ENCODE data around the gene LONRF2.

Gene LONRF2

DNA sequence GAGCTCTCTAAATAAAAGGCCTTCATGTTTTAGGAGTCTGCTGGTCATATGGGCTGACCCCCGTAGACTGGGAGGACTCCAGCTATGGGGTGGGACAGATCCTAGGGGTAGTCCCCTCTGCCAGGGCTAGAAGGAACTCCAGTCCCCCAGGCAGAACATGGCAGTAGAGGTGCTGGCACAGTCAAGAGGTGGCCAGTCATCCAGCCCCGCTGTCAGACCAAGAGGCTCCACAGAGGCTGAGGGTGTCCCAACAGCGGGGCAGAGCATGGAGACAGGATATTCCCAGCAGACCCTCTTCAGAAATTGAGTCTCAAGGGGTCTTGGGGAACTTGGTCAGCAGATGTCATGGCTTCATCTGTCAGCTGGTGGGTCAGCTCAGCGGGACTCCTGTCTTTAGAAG, 76.6 kb downstream of the LONRF2 start:
- no peaks in the 10 kb centered on the region for H3K36me3 ChIP-seq (replicated peaks)
- no peak overlapping the region for H3K4me3 ChIP-seq (ENCODE audit: low read depth, low read length)
- H3K27me3 ChIP-seq (replicated peaks) = no peaks in the 10 kb centered on the region
- no peak for TF ChIP-seq CTCF (IDR thresholded peaks at IDR 0.05; ENCODE audit: low read depth, low read length, missing control alignments)
- DNase-seq = no peak
- H3K27ac ChIP-seq = no peak overlapping the region
- in situ Hi-C loops (cut with HindIII; ENCODE audit: low pct_ligation_motif_present, low sequenced_read_pairs) = no loop called here

DNA sequence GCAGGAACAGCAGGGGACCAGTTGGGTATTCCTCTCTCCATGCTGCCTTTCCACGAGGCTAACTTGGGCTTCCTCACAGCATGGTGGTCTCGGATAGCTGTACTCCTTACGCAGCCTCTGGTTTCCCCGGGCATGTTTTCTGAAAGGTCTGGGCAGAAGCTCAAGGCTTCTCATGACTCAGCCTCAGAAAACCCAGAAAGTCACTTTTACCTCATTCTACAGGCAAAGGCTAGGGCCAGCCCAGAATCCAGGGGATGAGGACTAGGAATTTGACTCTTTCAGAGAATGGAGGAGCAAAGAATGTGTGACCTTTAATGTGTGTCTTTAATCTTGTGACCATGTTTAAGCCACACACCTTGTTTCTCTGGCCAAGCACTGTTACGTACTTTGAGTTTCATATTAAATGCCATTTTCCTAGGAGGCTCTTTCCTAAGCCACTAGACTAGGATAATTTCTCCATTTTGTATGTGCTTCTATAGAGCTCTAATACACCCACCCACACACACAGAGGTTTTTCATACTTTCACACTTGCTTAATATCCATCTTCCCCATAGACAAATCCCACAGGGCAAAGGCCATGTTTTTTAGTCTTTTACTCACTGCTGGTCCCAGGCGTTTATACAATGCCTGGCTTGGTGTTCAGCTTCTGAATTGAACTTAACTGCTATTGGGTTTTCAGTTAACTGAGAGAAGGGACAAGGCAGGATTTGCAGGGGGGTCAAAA, 77.3 kb downstream of the LONRF2 start:
- no peak overlapping the region for H3K27ac ChIP-seq
- TF ChIP-seq CTCF (IDR thresholded peaks at IDR 0.05; ENCODE audit: low read depth, low read length, missing control alignments) = no peak
- DNase-seq = peak; percentile 55
- H3K27me3 ChIP-seq (replicated peaks) = no peaks in the 10 kb centered on the region
- in situ Hi-C loops (cut with HindIII; ENCODE audit: low pct_ligation_motif_present, low sequenced_read_pairs) = no loop called here
- no peak overlapping the region for H3K4me3 ChIP-seq (ENCODE audit: low read depth, low read length)
- no peaks in the 10 kb centered on the region for H3K36me3 ChIP-seq (replicated peaks)

DNA sequence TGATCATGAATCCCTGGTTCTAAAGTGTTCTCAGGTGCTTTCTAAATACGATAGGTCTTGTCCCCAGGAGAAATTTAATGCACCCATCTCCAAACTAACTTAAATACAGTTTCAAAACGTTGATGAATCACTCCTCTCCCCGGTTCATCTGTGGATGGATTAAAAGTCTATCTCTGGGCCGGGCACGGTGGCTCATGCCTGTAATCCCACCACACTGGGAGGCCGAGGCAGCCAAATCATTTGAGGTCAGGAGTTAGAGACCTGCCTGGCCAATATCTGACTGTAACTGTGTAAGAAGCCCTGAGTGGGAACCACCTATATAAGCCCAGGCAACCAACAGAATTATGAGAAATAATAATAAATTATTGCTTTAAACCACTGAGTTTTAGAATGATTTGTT, 78.7 kb downstream of the LONRF2 start:
- H3K27ac ChIP-seq = no peak overlapping the region
- TF ChIP-seq CTCF (IDR thresholded peaks at IDR 0.05; ENCODE audit: low read depth, low read length, missing control alignments) = no peak
- no peaks in the 10 kb centered on the region for H3K27me3 ChIP-seq (replicated peaks)
- no peak for DNase-seq
- no peaks in the 10 kb centered on the region for H3K36me3 ChIP-seq (replicated peaks)
- in situ Hi-C loops (cut with HindIII; ENCODE audit: low pct_ligation_motif_present, low sequenced_read_pairs) = no loop called here
- no peak overlapping the region for H3K4me3 ChIP-seq (ENCODE audit: low read depth, low read length)

- peak; percentile 62 for DNase-seq
- peak; percentile 92 for TF ChIP-seq CTCF (IDR thresholded peaks at IDR 0.05; ENCODE audit: low read depth, low read length, missing control alignments)
- H3K27me3 ChIP-seq (replicated peaks) = no peaks in the 10 kb centered on the region
- H3K27ac ChIP-seq = no peak overlapping the region
- in situ Hi-C loops (cut with HindIII; ENCODE audit: low pct_ligation_motif_present, low sequenced_read_pairs) = no loop called here
- no peaks in the 10 kb centered on the region for H3K36me3 ChIP-seq (replicated peaks)
- H3K4me3 ChIP-seq (ENCODE audit: low read depth, low read length) = no peak overlapping the region
Measured at GRCh38 chr2:100242891-100243619, 79.2 kb downstream of the LONRF2 start.

- H3K27ac ChIP-seq = no peak overlapping the region
- H3K27me3 ChIP-seq (replicated peaks) = no peaks in the 10 kb centered on the region
- no peaks in the 10 kb centered on the region for H3K36me3 ChIP-seq (replicated peaks)
- DNase-seq = no peak
- H3K4me3 ChIP-seq (ENCODE audit: low read depth, low read length) = no peak overlapping the region
- no peak for TF ChIP-seq CTCF (IDR thresholded peaks at IDR 0.05; ENCODE audit: low read depth, low read length, missing control alignments)
- in situ Hi-C loops (cut with HindIII; ENCODE audit: low pct_ligation_motif_present, low sequenced_read_pairs) = no loop called here
Measured at GRCh38 chr2:100242476-100242875, 79.8 kb downstream of the LONRF2 start.
